Fibroblast of mammary gland (primary cell): ENCODE data around the gene FBXL20.

Experiments
- DNase-seq: peaks from one replicate; pipeline ENCODE4 v3.0.0-alpha.2; 2010; ENCODE audit warnings: low read depth
- H3K4me3 ChIP-seq: 2 replicates; pipeline ENCODE4 v1.5.1; 2011; ENCODE audit warnings: low read depth, mild to moderate bottlenecking, low read length, moderate library complexity; ENCODE audit not compliant: control insufficient read depth
- TF ChIP-seq, protein P1 (sequence below): conservative IDR thresholded peaks from 2 replicates; pipeline ENCODE4 v1.5.1; 2011; ENCODE audit warnings: low read depth, low read length, inconsistent platforms; ENCODE audit not compliant: control insufficient read depth, insufficient read depth

FBXL20 gene

DNA sequence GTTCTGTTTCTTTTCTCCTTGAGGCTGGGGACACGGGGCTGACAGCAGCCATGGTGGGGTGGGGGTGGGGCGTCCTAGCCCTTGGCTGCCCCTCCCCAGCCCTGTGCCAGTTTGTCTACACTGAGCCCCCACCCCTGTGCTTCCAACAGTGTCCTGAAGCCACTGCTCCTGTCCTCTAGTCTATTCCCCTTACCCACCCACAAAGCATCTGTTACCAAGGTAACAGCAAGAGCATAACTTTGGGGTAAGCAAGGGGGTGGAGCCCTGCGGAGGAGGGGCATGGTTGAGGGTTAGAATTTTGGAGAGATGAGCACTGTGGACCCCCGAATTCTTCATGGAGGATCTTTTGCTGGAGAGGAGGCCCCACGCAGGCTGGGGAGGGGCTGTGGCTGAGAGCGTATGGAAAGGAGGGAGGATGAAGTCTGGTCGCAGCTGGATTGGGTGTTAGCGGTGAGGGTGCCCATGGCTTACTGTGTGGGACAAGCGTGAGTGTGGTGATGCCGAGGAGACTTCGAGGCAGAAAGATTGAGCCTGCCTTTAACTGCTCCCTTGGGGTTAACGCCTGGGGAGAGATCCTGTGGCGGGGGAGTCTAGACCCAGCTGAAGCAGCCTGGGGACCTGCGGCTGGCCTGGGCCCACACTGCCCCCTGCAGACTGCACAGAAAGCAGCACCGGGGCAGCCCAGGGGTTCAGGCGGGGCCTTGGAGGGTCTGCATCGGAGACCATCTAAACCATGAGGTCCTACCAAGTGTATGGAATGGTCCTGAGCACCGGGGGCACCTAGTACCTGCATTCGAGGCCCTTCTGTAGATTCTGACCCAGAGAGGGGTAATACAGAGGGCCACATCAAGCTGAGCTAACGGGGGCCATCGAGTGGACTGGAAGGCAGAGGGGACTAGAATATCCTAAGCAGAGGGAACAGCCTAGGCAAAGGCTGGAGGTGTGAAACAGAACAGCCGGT lies 169.6 kb downstream of the FBXL20 start:
- TF ChIP-seq, protein P1, sequence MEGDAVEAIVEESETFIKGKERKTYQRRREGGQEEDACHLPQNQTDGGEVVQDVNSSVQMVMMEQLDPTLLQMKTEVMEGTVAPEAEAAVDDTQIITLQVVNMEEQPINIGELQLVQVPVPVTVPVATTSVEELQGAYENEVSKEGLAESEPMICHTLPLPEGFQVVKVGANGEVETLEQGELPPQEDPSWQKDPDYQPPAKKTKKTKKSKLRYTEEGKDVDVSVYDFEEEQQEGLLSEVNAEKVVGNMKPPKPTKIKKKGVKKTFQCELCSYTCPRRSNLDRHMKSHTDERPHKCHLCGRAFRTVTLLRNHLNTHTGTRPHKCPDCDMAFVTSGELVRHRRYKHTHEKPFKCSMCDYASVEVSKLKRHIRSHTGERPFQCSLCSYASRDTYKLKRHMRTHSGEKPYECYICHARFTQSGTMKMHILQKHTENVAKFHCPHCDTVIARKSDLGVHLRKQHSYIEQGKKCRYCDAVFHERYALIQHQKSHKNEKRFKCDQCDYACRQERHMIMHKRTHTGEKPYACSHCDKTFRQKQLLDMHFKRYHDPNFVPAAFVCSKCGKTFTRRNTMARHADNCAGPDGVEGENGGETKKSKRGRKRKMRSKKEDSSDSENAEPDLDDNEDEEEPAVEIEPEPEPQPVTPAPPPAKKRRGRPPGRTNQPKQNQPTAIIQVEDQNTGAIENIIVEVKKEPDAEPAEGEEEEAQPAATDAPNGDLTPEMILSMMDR = peak; percentile 53
- H3K4me3 ChIP-seq = no peak overlapping the region
- DNase-seq = peak; percentile 38

GRCh38 chr17:39231091-39231561 lies 170.3 kb downstream of the FBXL20 start:
- TF ChIP-seq, protein P1 = no peak
- H3K4me3 ChIP-seq = no peak overlapping the region
- DNase-seq = no peak

GRCh38 chr17:39230361-39230760 lies 171.1 kb downstream of the FBXL20 start:
- TF ChIP-seq, protein P1 = no peak
- no peak overlapping the region for H3K4me3 ChIP-seq
- DNase-seq = no peak

DNA sequence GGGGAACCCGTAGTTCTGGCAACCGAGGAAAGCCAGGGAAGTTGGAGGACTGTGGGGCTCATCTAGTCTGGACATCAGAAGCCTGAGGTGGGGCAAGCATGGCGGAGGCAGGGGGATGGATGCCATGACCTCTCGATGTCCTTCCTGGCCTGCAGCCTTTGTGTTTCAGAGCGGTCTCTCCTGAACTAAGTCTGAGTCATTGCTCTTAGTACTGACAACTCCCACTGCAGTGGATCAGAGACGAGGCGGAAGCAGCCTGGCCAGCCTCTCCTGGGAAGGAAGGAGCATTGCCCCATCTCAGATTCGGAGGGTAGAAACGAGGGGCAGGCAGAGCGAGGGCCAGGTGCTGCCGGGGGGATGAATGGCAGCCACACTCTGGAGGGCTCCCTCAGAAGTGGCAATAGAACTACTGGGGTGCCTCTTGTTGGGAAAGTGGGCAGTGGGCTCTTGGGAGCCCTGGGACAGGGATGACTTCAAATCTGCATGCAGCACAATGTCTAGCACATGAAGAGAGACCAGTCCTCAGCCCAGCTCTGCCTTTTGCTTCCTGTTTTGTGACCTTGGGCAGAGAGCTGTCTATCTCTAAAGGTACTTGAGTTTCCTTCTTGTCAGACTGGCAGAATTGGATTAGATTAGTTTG lies 172.0 kb downstream of the FBXL20 start:
- TF ChIP-seq, protein P1 = no peak
- H3K4me3 ChIP-seq = no peak overlapping the region
- DNase-seq = peak; percentile 79

- no peak for DNase-seq
- H3K4me3 ChIP-seq = no peak overlapping the region
- TF ChIP-seq, protein P1 = no peak
Measured at GRCh38 chr17:39227364-39227919, 174.0 kb downstream of the FBXL20 start.

DNA sequence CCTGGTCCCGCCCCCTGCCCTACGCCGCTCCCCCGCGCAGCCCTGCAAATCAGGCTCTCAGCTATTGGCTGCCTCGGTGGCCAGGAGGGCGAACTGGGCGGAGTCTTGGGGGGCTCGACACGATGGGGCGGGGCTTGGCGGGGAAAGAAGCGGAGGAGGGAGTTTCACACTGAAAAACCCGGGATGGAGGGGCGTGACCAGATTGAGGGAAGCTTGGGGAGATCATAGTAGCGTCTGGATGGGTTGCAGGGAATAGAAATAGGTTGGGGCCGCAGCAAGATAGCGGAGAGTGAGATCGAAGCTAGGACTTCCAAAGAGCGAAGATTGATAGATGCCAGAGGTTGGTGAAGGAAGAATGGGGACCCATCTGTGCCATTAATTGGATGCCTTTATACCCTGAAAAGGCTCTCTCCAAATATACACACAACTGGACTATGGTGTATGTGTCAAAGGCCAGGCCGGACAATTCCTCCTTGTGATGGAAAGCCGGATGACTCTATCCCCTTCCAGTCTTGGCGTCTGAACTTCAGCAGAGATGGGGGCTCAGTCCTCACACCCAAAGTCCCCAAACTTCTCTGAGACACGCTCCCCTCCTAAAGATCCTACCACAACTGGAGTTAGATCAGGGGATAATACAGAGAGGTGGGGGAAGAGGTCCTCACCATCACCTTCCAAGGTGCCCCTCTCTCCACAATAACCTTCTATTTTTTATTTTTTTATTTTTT lies 175.3 kb downstream of the FBXL20 start:
- peak overlapping the region; percentile 34 for H3K4me3 ChIP-seq
- DNase-seq = peak; percentile 51

More for the DNA sequence above, 175.3 kb downstream of the FBXL20 start:
- TF ChIP-seq, protein P1 = no peak
